Adrenal gland (tissue), 12 donors: ENCODE measurements around the gene BRSK1. TPM values are rescaled to one million over a fixed set of nuclear protein-coding genes. Genes with fewer than 3 reads are reported as not detected.

Source experiments
- DNase-seq, 7 donors: peaks; one replicate each; pipeline ENCODE4 v3.0.0-alpha.2; 2019 to 2020
- H3K27ac ChIP-seq, 5 donors: fragments of 200-600 bp; sonication (generic) in 4 of 5; 1 replicate in 3 of 5; 2 replicates in 2 of 5; pipeline versions ENCODE4 v1.5.1 to v1.8.0; 2016 to 2020; ENCODE audit warnings: mild to moderate bottlenecking in 1 of 5
- H3K27me3 ChIP-seq: fragments of 200-600 bp; 2 replicates; pipeline ENCODE4 v1.8.0; 2021
- H3K36me3 ChIP-seq, 2 donors: fragments of 200-600 bp; replicated peaks in 1 of 2; 1 replicate in 1 of 2; 2 replicates in 1 of 2; pipeline versions ENCODE4 v1.5.1 to v1.8.0; 2018 to 2022
- H3K4me1 ChIP-seq, 2 donors: fragments of 200-600 bp; replicated peaks in 1 of 2; 1 replicate in 1 of 2; 2 replicates in 1 of 2; pipeline versions ENCODE4 v1.5.1 to v1.8.0; 2018 to 2021
- H3K4me3 ChIP-seq, 4 donors: fragments of 200-600 bp; sonication (generic) in 3 of 4; one replicate each; pipeline ENCODE4 v1.5.1; 2016 to 2018
- H3K9me3 ChIP-seq, 3 donors: fragments of 200-600 bp; sonication (generic) in 1 of 3; replicated peaks in 1 of 3; 1 replicate in 2 of 3; 2 replicates in 1 of 3; pipeline versions ENCODE4 v1.5.1 to v1.8.0; 2016 to 2021
- POLR2A ChIP-seq, 2 donors: fragments of 450-650 bp; IDR thresholded peaks; one replicate each; pipeline ENCODE4 v1.6.1; 2017; ENCODE audit warnings: antibody characterized with exemption in 2 of 2, mild to moderate bottlenecking in 2 of 2, moderate library complexity in 1 of 2
- WGBS, 4 donors: extraction: QIAGEN DNeasy Blood & Tissue Kit in 2 of 4; methylation state at CpG; one replicate each; pipeline versions ENCODE4 v1.1.5 to v1.1.7; 2013 to 2017; 5-methylcytosine and 5-hydroxymethylcytosine counted together
- intact Hi-C, 2 donors: fragments of 100-400 bp; cut with DNase I; formaldehyde crosslinking; loops; one replicate each; pipeline versions ENCODE4 v1.14.1 to v1.15.0; 2022 to 2023
- polyA plus RNA-seq, 3 donors: library from polyadenylated mRNA; stranded (reverse); fragments of 200-250 nt in 2 of 3; fragments of 350-450 nt in 1 of 3; fragmentation: Illumina TruSeq in 1 of 3; extraction: RNeasy Lipid Tissue Mini Kit (QIAGEN cat#74804) in 1 of 3; gene quantifications; one replicate each; pipeline ENCODE4 v1.2.3, GENCODE V29; 2013 to 2014
- total RNA-seq, 9 donors: library from RNA; depleted of rRNA in 4 of 9; stranded (reverse); fragments of >200 nt in 4 of 9; fragments of 120-200 nt in 1 of 9; fragmentation: NEBNext Ultra II Directional in 1 of 9; extraction: Animal tissue kit (Norgen Biotek cat#: 25700) in 1 of 9; gene quantifications; one replicate each; pipeline versions ENCODE4 v1.1.0 to v1.2.4, GENCODE V29; 2013 to 2023
- TF ChIP-seq, protein P1 (sequence below), 6 experiments: fragments of 450-650 bp in 4 of 6; fragments of 200-600 bp in 2 of 6; sonication (generic) in 1 of 6; IDR thresholded peaks; 1 replicate in 5 of 6; 2 replicates in 1 of 6; pipeline versions ENCODE4 v1.5.1 to v1.8.0; 2016 to 2021; ENCODE audit warnings: antibody characterized with exemption in 6 of 6, mild to moderate bottlenecking in 2 of 6, moderate library complexity in 1 of 6
- donor health status: healthy with polysubstance abuse.
- donor health status: Bipolar disorder and iron deficiency.
- donor health status: DM: yes; HTN: yes; CAD: no.
- donor health status: DM: no; HTN: no; CAD: no.
- donor health status: DM: no; HTN: no; CAD: no.
- donor health status: DM: yes; HTN: yes; CAD: no.

BRSK1 gene
- total and polyA plus RNA-seq, 12 donors, result 2.0 to 64.3 (median 13.6) TPM

DNA sequence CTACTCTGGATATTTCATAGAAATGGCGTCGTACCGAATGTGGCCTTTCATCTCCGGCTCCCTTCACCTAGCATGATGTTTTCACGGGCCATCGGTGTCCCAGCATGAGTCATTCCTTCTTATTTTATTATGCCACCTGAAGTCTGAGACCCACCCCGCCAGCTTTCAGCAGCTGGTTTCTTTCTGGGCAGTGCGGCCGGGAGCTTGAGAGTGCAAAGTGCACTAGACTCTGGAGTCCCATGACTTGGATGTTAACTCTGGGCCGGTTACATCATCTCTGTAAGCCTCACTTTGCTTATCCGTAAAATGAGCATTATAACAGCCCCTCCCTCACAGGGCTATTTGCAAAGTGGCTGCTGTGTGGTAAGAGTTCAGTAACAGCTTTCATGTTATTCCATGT, 50.1 kb downstream of the BRSK1 start:
- Histone ChIP-seq H3K27me3 (peaks cover 3% of the 10 kb centered on the region), H3K27ac (no peak overlapping the region), H3K4me1 (no peaks in the 10 kb centered on the region), H3K4me3 (no peak overlapping the region), H3K36me3 (no peaks in the 10 kb centered on the region), H3K9me3 (no peaks in the 10 kb centered on the region)
- 78 to 83% (median 79%) methylated on average over 11 of the region's 11 CpGs for WGBS, 4 donors
- no peak for DNase-seq
- intact Hi-C loops, result no loop called here
- no peak for TF ChIP-seq POLR2A (IDR thresholded peaks at IDR 0.05)
- TF ChIP-seq, protein P1, sequence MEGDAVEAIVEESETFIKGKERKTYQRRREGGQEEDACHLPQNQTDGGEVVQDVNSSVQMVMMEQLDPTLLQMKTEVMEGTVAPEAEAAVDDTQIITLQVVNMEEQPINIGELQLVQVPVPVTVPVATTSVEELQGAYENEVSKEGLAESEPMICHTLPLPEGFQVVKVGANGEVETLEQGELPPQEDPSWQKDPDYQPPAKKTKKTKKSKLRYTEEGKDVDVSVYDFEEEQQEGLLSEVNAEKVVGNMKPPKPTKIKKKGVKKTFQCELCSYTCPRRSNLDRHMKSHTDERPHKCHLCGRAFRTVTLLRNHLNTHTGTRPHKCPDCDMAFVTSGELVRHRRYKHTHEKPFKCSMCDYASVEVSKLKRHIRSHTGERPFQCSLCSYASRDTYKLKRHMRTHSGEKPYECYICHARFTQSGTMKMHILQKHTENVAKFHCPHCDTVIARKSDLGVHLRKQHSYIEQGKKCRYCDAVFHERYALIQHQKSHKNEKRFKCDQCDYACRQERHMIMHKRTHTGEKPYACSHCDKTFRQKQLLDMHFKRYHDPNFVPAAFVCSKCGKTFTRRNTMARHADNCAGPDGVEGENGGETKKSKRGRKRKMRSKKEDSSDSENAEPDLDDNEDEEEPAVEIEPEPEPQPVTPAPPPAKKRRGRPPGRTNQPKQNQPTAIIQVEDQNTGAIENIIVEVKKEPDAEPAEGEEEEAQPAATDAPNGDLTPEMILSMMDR (IDR thresholded peaks at IDR 0.05), result no peak

DNA sequence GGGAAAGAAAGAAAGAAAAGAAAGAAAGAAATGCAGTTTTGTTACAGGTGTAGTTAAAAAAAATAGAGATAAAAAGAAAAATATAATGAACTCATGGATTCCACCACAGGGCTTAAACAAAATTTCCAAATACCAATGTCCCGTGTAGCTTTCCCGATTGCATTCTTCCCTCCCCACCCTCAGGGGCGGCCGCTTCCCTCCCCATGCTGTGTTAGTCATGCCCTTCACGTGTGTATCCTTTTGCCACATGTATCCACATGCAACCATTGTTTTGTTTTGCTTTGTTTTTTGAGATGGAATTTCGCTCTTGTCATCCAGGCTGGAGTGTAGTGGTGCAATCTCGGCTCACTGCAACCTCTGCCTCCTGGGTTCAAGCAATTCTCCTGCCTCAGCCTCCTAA, 52.3 kb downstream of the BRSK1 start:
- H3K4me1 ChIP-seq, result peaks cover 8 to 11% of the 10 kb centered on the region in 2 donors
- H3K27me3 ChIP-seq, result peaks cover 3% of the 10 kb centered on the region
- DNase-seq, result no peak
- H3K9me3 ChIP-seq, result no peaks in the 10 kb centered on the region
- no peaks in the 10 kb centered on the region for H3K36me3 ChIP-seq
- H3K4me3 ChIP-seq, result no peak overlapping the region
- H3K27ac ChIP-seq, result no peak overlapping the region
- intact Hi-C loops, result no loop called here
- 71 to 83% (median 76%) methylated on average over 7 of the region's 7 CpGs for WGBS, 4 donors
- TF ChIP-seq, protein P1 (IDR thresholded peaks at IDR 0.05), result no peak
- TF ChIP-seq POLR2A (IDR thresholded peaks at IDR 0.05), result no peak

DNA sequence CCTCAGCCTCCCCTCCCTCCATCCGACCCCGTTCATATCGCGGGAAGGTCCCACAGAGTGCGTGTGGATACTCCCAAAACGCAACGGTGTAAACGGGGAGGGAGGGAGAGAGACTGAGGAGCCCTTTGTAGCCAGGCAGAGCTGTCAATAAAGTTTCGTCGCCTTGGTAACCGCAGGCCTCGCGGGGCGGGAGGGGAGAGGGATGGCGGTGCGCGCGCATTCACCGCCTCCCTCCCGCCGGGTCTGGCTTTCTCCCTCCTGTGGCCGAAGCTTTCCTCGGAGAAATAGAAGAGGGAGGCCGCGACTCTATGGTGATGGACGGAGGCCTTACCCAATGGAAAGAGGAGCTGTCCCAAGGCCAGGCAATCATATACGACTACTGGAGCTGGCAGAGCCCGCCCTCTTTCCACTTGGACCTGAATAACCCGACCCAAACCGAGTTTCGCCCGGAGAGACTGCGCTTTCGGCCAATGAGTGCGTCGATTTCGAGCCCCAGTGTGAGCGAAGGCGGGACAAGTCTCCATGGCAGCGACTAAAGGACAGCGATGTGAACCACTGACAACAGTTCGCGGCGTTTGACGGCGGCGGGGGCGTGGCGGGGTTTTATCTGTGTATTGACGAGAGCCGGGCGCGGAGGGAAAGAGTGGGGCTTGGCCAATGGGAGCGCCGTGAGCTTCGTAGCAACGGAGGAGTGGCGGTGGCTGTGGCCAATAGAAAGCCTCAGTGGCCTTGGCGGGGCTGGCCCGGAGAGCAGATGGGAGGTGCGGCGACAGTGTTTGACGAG, 55.5 kb downstream of the BRSK1 start, which contains the start of gene KMT5C:
Gene KMT5C, plus strand, starts transcription at position 772 of the 784 bp plus-strand sequence. CDS start 2,061 bp downstream, outside the sequence.
- peak within 1 kb of the TSS; percentile 44 to 97 (median 74) for H3K27ac ChIP-seq
- H3K4me3 ChIP-seq, result peak within 1 kb of the TSS; percentile 54 to 83 (median 68)
- H3K27me3 ChIP-seq, result no peaks in the 10 kb centered on the region
- intact Hi-C loops, result no loop called here
- H3K4me1 ChIP-seq, result peaks cover 14 to 15% of the 10 kb centered on the region in 2 donors
- 0 to 1% (median 0%) methylated on average over 24 to 63 of the region's 63 CpGs for WGBS, 4 donors
- H3K36me3 ChIP-seq, result peaks cover 0 to 21% of the 10 kb centered on the region in 2 donors
- TF ChIP-seq, protein P1 (IDR thresholded peaks at IDR 0.05), result peak in 5 of 6 experiments; percentile 37 to 66 (median 53)
- peak in 1 of 2 donors; percentile 96 for TF ChIP-seq POLR2A (IDR thresholded peaks at IDR 0.05)
- DNase-seq, result peak; percentile 100
- no peaks in the 10 kb centered on the region for H3K9me3 ChIP-seq

DNA sequence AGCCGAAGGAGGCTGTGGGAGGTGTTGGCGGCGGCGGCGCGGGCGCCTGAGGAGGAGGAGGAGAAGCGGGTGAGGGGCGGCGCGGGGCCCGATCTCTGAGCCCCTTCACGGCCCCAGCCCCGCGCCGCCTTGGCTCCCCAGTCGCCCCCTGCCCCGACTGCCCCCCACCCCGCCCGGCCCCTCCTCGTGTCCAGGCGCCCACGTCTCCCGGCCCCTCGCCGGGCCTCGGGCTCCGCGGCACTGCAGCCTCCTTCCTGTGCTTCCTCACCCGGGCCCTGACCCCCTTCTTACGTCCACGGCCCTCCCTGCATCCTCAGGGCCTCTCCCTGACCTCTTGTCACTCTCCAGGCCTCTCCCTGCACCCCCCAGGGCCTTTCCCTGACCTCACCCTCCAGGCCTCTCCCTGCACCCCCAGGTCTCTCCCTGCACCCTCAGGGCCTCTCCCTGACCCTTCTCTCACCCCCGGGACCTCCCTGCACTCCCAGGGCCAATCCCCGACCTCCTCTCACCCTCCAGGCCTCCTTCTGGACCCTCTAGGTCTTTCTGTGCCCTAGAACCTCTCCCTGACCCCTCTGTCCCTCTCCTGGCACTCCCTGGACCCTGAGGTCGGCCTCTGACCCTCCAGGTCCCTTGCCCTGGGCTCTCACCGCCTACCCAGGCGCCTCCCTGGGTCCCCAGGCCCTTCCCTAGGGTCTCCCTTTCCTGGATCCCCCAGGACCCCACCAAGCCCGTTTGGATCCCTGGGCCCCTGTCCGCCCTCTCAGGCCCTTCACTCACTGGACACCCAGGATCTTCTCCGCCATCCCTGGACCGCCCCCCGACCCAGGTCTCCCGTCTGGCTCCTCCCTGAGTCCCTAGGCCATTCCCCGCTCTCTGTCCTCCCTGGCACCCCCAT, 56.3 kb downstream of the BRSK1 start:
- Histone ChIP-seq H3K4me1 (peaks cover 14 to 15% of the 10 kb centered on the region in 2 donors), H3K27ac (peak overlapping the region in 4 of 5 donors; percentile 65 to 92 (median 73)), H3K36me3 (peaks cover 0 to 21% of the 10 kb centered on the region in 2 donors), H3K4me3 (peak overlapping the region; percentile 54 to 83 (median 68)), H3K27me3 (no peaks in the 10 kb centered on the region), H3K9me3 (no peaks in the 10 kb centered on the region)
- intact Hi-C loops, result no loop called here
- DNase-seq, result peak in 5 of 7 donors; percentile 34 to 63 (median 53)
- TF ChIP-seq, protein P1 (IDR thresholded peaks at IDR 0.05), result no peak
- TF ChIP-seq POLR2A (IDR thresholded peaks at IDR 0.05), result peak in 1 of 2 donors; percentile 89
- 5 to 9% (median 5%) methylated on average over 15 to 41 of the region's 44 CpGs for WGBS, 4 donors
